ENCODE data around the gene ILK.

ILK gene

GRCh38 chr11:6565988-6566703 lies 37.4 kb upstream of the ILK start:
- Histone ChIP-seq H3K4me3 (ENCODE audit: low read depth, low read length) (no peak overlapping the region), H3K36me3 (ENCODE audit: control insufficient read depth, insufficient read depth, low read length) (no peaks in the 10 kb centered on the region), H3K9me3 (ENCODE audit: control insufficient read depth, insufficient read depth, low read length) (no peaks in the 10 kb centered on the region), H3K27me3 (ENCODE audit: control insufficient read depth, insufficient read depth, low read length) (no peaks in the 10 kb centered on the region; the same call in 1 of the 2 replicates), H3K27ac (ENCODE audit: low read depth, low read length) (no peak overlapping the region), H3K4me1 (ENCODE audit: control insufficient read depth, insufficient read depth, low read length) (peaks cover 16% of the 10 kb centered on the region), H3K9ac (ENCODE audit: low read depth, low read length) (no peak overlapping the region)

GRCh38 chr11:6566704-6567370 lies 36.7 kb upstream of the ILK start:
- H3K9me3 ChIP-seq (ENCODE audit: control insufficient read depth, insufficient read depth, low read length) = no peaks in the 10 kb centered on the region
- no peak overlapping the region for H3K27ac ChIP-seq (ENCODE audit: low read depth, low read length)
- no peaks in the 10 kb centered on the region; the same call in 1 of the 2 replicates for H3K27me3 ChIP-seq (ENCODE audit: control insufficient read depth, insufficient read depth, low read length)
- H3K36me3 ChIP-seq (ENCODE audit: control insufficient read depth, insufficient read depth, low read length) = no peaks in the 10 kb centered on the region
- H3K4me1 ChIP-seq (ENCODE audit: control insufficient read depth, insufficient read depth, low read length) = peaks cover 16% of the 10 kb centered on the region
- H3K9ac ChIP-seq (ENCODE audit: low read depth, low read length) = no peak overlapping the region
- H3K4me3 ChIP-seq (ENCODE audit: low read depth, low read length) = no peak overlapping the region

- H3K27ac ChIP-seq (ENCODE audit: low read depth, low read length) = no peak overlapping the region
These were observed 36.2 kb upstream of the ILK start for GRCh38 chr11:6567371-6567745.

GRCh38 chr11:6568191-6568918 lies 35.2 kb upstream of the ILK start:
- Histone ChIP-seq H3K4me1 (ENCODE audit: control insufficient read depth, insufficient read depth, low read length) (peaks cover 16% of the 10 kb centered on the region), H3K4me3 (ENCODE audit: low read depth, low read length) (no peak overlapping the region), H3K27ac (ENCODE audit: low read depth, low read length) (no peak overlapping the region), H3K36me3 (ENCODE audit: control insufficient read depth, insufficient read depth, low read length) (no peaks in the 10 kb centered on the region), H3K27me3 (ENCODE audit: control insufficient read depth, insufficient read depth, low read length) (no peaks in the 10 kb centered on the region; the same call in 1 of the 2 replicates), H3K9me3 (ENCODE audit: control insufficient read depth, insufficient read depth, low read length) (no peaks in the 10 kb centered on the region), H3K9ac (ENCODE audit: low read depth, low read length) (no peak overlapping the region)

More at GRCh38 chr11:6567371-6567745, 36.2 kb upstream of the ILK start:
- H3K36me3 ChIP-seq (ENCODE audit: control insufficient read depth, insufficient read depth, low read length) = no peaks in the 10 kb centered on the region
- H3K4me3 ChIP-seq (ENCODE audit: low read depth, low read length) = no peak overlapping the region
- no peak overlapping the region for H3K9ac ChIP-seq (ENCODE audit: low read depth, low read length)
- no peaks in the 10 kb centered on the region for H3K9me3 ChIP-seq (ENCODE audit: control insufficient read depth, insufficient read depth, low read length)
- no peaks in the 10 kb centered on the region; the same call in 1 of the 2 replicates for H3K27me3 ChIP-seq (ENCODE audit: control insufficient read depth, insufficient read depth, low read length)
- peaks cover 16% of the 10 kb centered on the region for H3K4me1 ChIP-seq (ENCODE audit: control insufficient read depth, insufficient read depth, low read length)

- Histone ChIP-seq H3K27me3 (ENCODE audit: control insufficient read depth, insufficient read depth, low read length) (no peaks in the 10 kb centered on the region; the same call in 1 of the 2 replicates), H3K9me3 (ENCODE audit: control insufficient read depth, insufficient read depth, low read length) (no peaks in the 10 kb centered on the region), H3K27ac (ENCODE audit: low read depth, low read length) (no peak overlapping the region), H3K9ac (ENCODE audit: low read depth, low read length) (no peak overlapping the region), H3K36me3 (ENCODE audit: control insufficient read depth, insufficient read depth, low read length) (no peaks in the 10 kb centered on the region), H3K4me1 (ENCODE audit: control insufficient read depth, insufficient read depth, low read length) (peaks cover 8% of the 10 kb centered on the region), H3K4me3 (ENCODE audit: low read depth, low read length) (no peak overlapping the region)
These were observed 33.9 kb upstream of the ILK start for GRCh38 chr11:6569706-6570105.

GRCh38 chr11:6570691-6571427 lies 32.7 kb upstream of the ILK start:
- peak overlapping the region; percentile 41; the same call in 1 of the 2 replicates for H3K4me3 ChIP-seq (ENCODE audit: low read depth, low read length)
- no peaks in the 10 kb centered on the region for H3K36me3 ChIP-seq (ENCODE audit: control insufficient read depth, insufficient read depth, low read length)
- H3K27ac ChIP-seq (ENCODE audit: low read depth, low read length) = no peak overlapping the region
- no peaks in the 10 kb centered on the region; the same call in 1 of the 2 replicates for H3K27me3 ChIP-seq (ENCODE audit: control insufficient read depth, insufficient read depth, low read length)
- no peaks in the 10 kb centered on the region for H3K9me3 ChIP-seq (ENCODE audit: control insufficient read depth, insufficient read depth, low read length)
- no peak overlapping the region for H3K9ac ChIP-seq (ENCODE audit: low read depth, low read length)
- H3K4me1 ChIP-seq (ENCODE audit: control insufficient read depth, insufficient read depth, low read length) = no peaks in the 10 kb centered on the region; the same call in 1 of the 2 replicates

- H3K9ac ChIP-seq (ENCODE audit: low read depth, low read length) = no peak overlapping the region
- no peaks in the 10 kb centered on the region; the same call in 1 of the 2 replicates for H3K27me3 ChIP-seq (ENCODE audit: control insufficient read depth, insufficient read depth, low read length)
- peak overlapping the region; percentile 41; the same call in 1 of the 2 replicates for H3K4me3 ChIP-seq (ENCODE audit: low read depth, low read length)
- H3K36me3 ChIP-seq (ENCODE audit: control insufficient read depth, insufficient read depth, low read length) = no peaks in the 10 kb centered on the region
- H3K4me1 ChIP-seq (ENCODE audit: control insufficient read depth, insufficient read depth, low read length) = no peaks in the 10 kb centered on the region; the same call in 1 of the 2 replicates
- no peaks in the 10 kb centered on the region for H3K9me3 ChIP-seq (ENCODE audit: control insufficient read depth, insufficient read depth, low read length)
- H3K27ac ChIP-seq (ENCODE audit: low read depth, low read length) = no peak overlapping the region
These were observed 32.1 kb upstream of the ILK start for GRCh38 chr11:6571434-6572008.

- Histone ChIP-seq H3K27ac (ENCODE audit: low read depth, low read length) (no peak overlapping the region), H3K27me3 (ENCODE audit: control insufficient read depth, insufficient read depth, low read length) (no peaks in the 10 kb centered on the region; the same call in 1 of the 2 replicates), H3K9ac (ENCODE audit: low read depth, low read length) (no peak overlapping the region), H3K4me3 (ENCODE audit: low read depth, low read length) (no peak overlapping the region), H3K9me3 (ENCODE audit: control insufficient read depth, insufficient read depth, low read length) (no peaks in the 10 kb centered on the region), H3K36me3 (ENCODE audit: control insufficient read depth, insufficient read depth, low read length) (no peaks in the 10 kb centered on the region), H3K4me1 (ENCODE audit: control insufficient read depth, insufficient read depth, low read length) (no peaks in the 10 kb centered on the region; the same call in 1 of the 2 replicates)
These were observed 31.4 kb upstream of the ILK start for GRCh38 chr11:6572215-6572614.

- no peaks in the 10 kb centered on the region for H3K9me3 ChIP-seq (ENCODE audit: control insufficient read depth, insufficient read depth, low read length)
- no peak overlapping the region for H3K27ac ChIP-seq (ENCODE audit: low read depth, low read length)
These were observed 28.5 kb upstream of the ILK start for GRCh38 chr11:6574816-6575715.

More at GRCh38 chr11:6574816-6575715, 28.5 kb upstream of the ILK start:
- Histone ChIP-seq H3K27me3 (ENCODE audit: control insufficient read depth, insufficient read depth, low read length) (no peaks in the 10 kb centered on the region; the same call in 1 of the 2 replicates), H3K4me1 (ENCODE audit: control insufficient read depth, insufficient read depth, low read length) (no peaks in the 10 kb centered on the region), H3K36me3 (ENCODE audit: control insufficient read depth, insufficient read depth, low read length) (no peaks in the 10 kb centered on the region), H3K4me3 (ENCODE audit: low read depth, low read length) (no peak overlapping the region), H3K9ac (ENCODE audit: low read depth, low read length) (no peak overlapping the region)
